ENCODE data around the gene LINC00632.
"Not testable (repeated sequence)": the region's sequence is repeated elsewhere in the genome, so short reads cannot be mapped to it uniquely, and the experiment has no call there.

LINC00632 gene

GRCh38 chrX:140709421-140709846 lies at the start of gene LINC00632:
LINC00632 (plus strand) TSS chrX:140709759.
- DNase-seq (ENCODE audit: low read depth), result no peak
- peak within 1 kb of the TSS; percentile 0 for H3K4me3 ChIP-seq (ENCODE audit: low read depth, low read length)
- TF ChIP-seq, protein P1, sequence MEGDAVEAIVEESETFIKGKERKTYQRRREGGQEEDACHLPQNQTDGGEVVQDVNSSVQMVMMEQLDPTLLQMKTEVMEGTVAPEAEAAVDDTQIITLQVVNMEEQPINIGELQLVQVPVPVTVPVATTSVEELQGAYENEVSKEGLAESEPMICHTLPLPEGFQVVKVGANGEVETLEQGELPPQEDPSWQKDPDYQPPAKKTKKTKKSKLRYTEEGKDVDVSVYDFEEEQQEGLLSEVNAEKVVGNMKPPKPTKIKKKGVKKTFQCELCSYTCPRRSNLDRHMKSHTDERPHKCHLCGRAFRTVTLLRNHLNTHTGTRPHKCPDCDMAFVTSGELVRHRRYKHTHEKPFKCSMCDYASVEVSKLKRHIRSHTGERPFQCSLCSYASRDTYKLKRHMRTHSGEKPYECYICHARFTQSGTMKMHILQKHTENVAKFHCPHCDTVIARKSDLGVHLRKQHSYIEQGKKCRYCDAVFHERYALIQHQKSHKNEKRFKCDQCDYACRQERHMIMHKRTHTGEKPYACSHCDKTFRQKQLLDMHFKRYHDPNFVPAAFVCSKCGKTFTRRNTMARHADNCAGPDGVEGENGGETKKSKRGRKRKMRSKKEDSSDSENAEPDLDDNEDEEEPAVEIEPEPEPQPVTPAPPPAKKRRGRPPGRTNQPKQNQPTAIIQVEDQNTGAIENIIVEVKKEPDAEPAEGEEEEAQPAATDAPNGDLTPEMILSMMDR (IDR thresholded peaks at IDR 0.05; ENCODE audit: low read depth, low read length, missing control alignments), result no peak
- in situ Hi-C loops (cut with HindIII; ENCODE audit: low sequenced_read_pairs), result no loop called here

GRCh38 chrX:140661643-140662042 lies 47.9 kb upstream of the LINC00632 start:
- peak; percentile 1 for DNase-seq (ENCODE audit: low read depth)
- in situ Hi-C loops (cut with HindIII; ENCODE audit: low sequenced_read_pairs), result no loop called here
- TF ChIP-seq, protein P1 (IDR thresholded peaks at IDR 0.05; ENCODE audit: low read depth, low read length, missing control alignments), result peak; percentile 38
- H3K4me3 ChIP-seq (ENCODE audit: low read depth, low read length), result no peak overlapping the region

- TF ChIP-seq, protein P1 (IDR thresholded peaks at IDR 0.05; ENCODE audit: low read depth, low read length, missing control alignments), result peak; percentile 10
- in situ Hi-C loops (cut with HindIII; ENCODE audit: low sequenced_read_pairs), result no loop called here
- DNase-seq (ENCODE audit: low read depth), result peak; percentile 27
- no peak overlapping the region for H3K4me3 ChIP-seq (ENCODE audit: low read depth, low read length)
Measured at GRCh38 chrX:140664939-140665338, 44.6 kb upstream of the LINC00632 start.

DNA sequence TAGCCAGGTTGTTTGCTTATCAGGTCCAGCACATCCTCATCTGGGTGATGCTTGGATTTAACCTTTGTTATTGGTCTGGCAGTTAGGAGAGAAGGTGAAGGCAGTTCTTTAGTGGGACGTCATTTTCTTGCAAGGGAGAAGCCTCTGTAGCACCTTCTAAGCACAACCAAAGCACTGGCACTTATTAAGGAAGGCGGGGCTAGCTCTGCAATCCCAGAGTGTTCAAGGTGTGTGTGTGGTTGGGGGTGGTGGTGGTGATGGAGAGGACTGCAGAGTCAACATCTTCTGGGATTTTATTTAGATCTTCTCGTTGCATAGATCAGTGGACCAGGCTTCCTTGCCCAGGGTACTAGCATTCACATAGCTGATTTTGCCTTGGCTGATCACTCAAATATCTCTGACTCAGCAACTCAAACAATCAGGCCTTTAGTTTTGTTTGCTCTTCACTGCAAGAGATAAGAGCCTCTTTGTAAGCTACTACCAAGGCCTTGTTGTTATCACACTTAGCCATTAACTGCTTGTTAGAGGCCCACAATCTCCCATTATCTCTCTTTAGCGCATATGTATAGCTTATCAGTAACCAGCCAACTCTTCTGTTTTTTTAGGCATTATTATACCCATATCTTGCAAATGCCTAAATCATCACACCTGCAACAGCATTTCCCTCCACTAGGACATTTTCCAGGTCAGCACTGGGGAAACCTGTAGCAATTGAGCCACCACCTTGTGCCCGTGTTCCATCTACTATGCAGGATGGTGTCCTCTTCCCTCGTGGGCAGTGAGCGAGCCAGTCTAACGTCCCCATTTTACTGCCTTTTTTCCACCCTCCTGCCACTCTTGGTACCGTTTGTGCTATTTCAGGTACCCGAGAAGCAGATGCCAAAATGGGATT lies 36.5 kb upstream of the LINC00632 start:
- no peak for DNase-seq (ENCODE audit: low read depth)
- TF ChIP-seq, protein P1 (IDR thresholded peaks at IDR 0.05; ENCODE audit: low read depth, low read length, missing control alignments), result no peak
- in situ Hi-C loops (cut with HindIII; ENCODE audit: low sequenced_read_pairs), result no loop called here
- H3K4me3 ChIP-seq (ENCODE audit: low read depth, low read length), result no peak overlapping the region

DNA sequence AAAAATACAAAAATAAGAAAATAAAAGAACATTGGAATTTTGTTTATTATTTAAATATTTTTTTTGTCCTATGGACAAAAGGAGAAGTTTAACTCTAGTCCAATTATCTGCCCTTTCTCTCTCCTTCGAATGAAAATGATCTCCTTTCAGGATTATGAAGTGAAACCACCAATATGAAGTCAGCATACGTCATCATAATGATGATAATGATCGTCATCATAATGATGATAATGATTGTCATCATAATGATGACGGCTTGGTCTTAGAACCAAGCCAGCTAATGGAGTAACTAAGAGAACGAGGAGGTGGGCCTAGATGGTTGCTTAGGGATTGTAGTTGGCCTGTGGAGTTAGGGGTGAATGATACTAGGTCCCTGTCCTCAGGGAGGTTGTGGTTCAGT lies 21.9 kb upstream of the LINC00632 start:
- H3K4me3 ChIP-seq (ENCODE audit: low read depth, low read length), result no peak overlapping the region
- in situ Hi-C loops (cut with HindIII; ENCODE audit: low sequenced_read_pairs), result no loop called here
- TF ChIP-seq, protein P1 (IDR thresholded peaks at IDR 0.05; ENCODE audit: low read depth, low read length, missing control alignments), result no peak
- no peak for DNase-seq (ENCODE audit: low read depth)

- DNase-seq (ENCODE audit: low read depth); H3K4me3 ChIP-seq (ENCODE audit: low read depth, low read length); in situ Hi-C loops (cut with HindIII; ENCODE audit: low sequenced_read_pairs): not testable (repeated sequence)
Measured at GRCh38 chrX:140691596-140691995, 18.0 kb upstream of the LINC00632 start.

GRCh38 chrX:140697618-140698017 lies 11.9 kb upstream of the LINC00632 start:
- in situ Hi-C loops (cut with HindIII; ENCODE audit: low sequenced_read_pairs), result no loop called here
- no peak for DNase-seq (ENCODE audit: low read depth)
- no peak overlapping the region for H3K4me3 ChIP-seq (ENCODE audit: low read depth, low read length)
- TF ChIP-seq, protein P1 (IDR thresholded peaks at IDR 0.05; ENCODE audit: low read depth, low read length, missing control alignments), result peak; percentile 22
